CD4-positive, CD25-positive, alpha-beta regulatory T cell (primary cell): Measurements from ENCODE around the gene AURKAIP1. TPM values are rescaled to one million over a fixed set of nuclear protein-coding genes. Genes with fewer than 3 reads are reported as not detected.
"Not testable (repeated sequence)": the region's sequence is repeated elsewhere in the genome, so short reads cannot be mapped to it uniquely, and the experiment has no call there.

ENCODE experiments used
- ATAC-seq, 2 donors: fragments of 150-1000 bp; cut with Tn5 transposase; one replicate each; pipeline ENCODE4 v1.10.0; 2021; ENCODE audit warnings: low read depth in 2 of 2, moderate number of reproducible peaks in 2 of 2, moderate library complexity in 1 of 2
- DNase-seq, 3 donors: peaks; one replicate each; pipeline versions ENCODE4 v3.0.0 to v3.0.0-alpha.2; 2012 to 2022; ENCODE audit warnings: mixed read lengths in 1 of 3
- H3K27ac ChIP-seq: one replicate; pipeline ENCODE4 v1.7.0; 2013; ENCODE audit warnings: mild to moderate bottlenecking, low read length; ENCODE audit not compliant: insufficient read depth, poor library complexity, severe bottlenecking
- H3K27me3 ChIP-seq: one replicate; pipeline ENCODE4 v1.7.0; 2013; ENCODE audit warnings: low read length; ENCODE audit not compliant: control insufficient read depth, insufficient read depth
- H3K36me3 ChIP-seq: one replicate; pipeline ENCODE4 v1.7.0; 2013; ENCODE audit warnings: mild to moderate bottlenecking, low read length, moderate library complexity; ENCODE audit not compliant: control insufficient read depth, insufficient read depth
- H3K4me1 ChIP-seq: 2 replicates; pipeline ENCODE4 v1.7.0; 2013; ENCODE audit warnings: mild to moderate bottlenecking, low read length; ENCODE audit not compliant: insufficient read depth, control insufficient read depth, poor library complexity, severe bottlenecking
- H3K4me3 ChIP-seq: one replicate; pipeline ENCODE4 v1.7.0; 2013; ENCODE audit warnings: low read depth, mild to moderate bottlenecking, low read length, moderate library complexity
- H3K9me3 ChIP-seq, 2 experiments: 1 replicate in 1 of 2; 2 replicates in 1 of 2; pipeline ENCODE4 v1.7.0; 2013; ENCODE audit warnings: low read length in 2 of 2, mild to moderate bottlenecking in 1 of 2, moderate library complexity in 1 of 2; ENCODE audit not compliant: control insufficient read depth in 2 of 2
- H3K27ac Mint-ChIP-seq, 3 donors: one replicate each; pipeline ENCODE4 v1.8.0; 2020 to 2022; ENCODE audit warnings: mild to moderate bottlenecking in 3 of 3, mixed read lengths in 3 of 3, moderate library complexity in 2 of 3
- H3K27me3 Mint-ChIP-seq: one replicate; pipeline ENCODE4 v1.8.0; 2022; ENCODE audit warnings: mild to moderate bottlenecking, mixed read lengths
- H3K36me3 Mint-ChIP-seq: one replicate; pipeline ENCODE4 v1.8.0; 2020; ENCODE audit warnings: mixed read lengths
- H3K4me1 Mint-ChIP-seq, 4 donors: one replicate each; pipeline ENCODE4 v1.8.0; 2020 to 2022; ENCODE audit warnings: mixed read lengths in 4 of 4, mild to moderate bottlenecking in 1 of 4
- H3K4me3 Mint-ChIP-seq, 4 donors: one replicate each; pipeline ENCODE4 v1.8.0; 2020 to 2022; ENCODE audit warnings: mild to moderate bottlenecking in 4 of 4, mixed read lengths in 4 of 4, moderate library complexity in 3 of 4
- H3K9me3 Mint-ChIP-seq, 7 donors: one replicate each; pipeline ENCODE4 v1.8.0; 2020 to 2022; ENCODE audit warnings: mixed read lengths in 7 of 7, mild to moderate bottlenecking in 3 of 7, moderate library complexity in 2 of 7
- polyA plus RNA-seq, 4 donors: library from polyadenylated mRNA; unstranded; fragments of 300-500 nt; fragmentation: Illumina TruSeq; gene quantifications; one replicate each; pipeline ENCODE4 v1.2.3, GENCODE V29; 2021
- total RNA-seq: library from RNA; stranded (reverse); gene quantifications from one replicate; pipeline ENCODE4 v1.2.3, GENCODE V29; 2022

Gene AURKAIP1
- total and polyA plus RNA-seq, 5 donors from 2014 or later = 76.0 to 190 (median 153) TPM

GRCh38 chr1:1387098-1388077, 12.4 kb upstream of the AURKAIP1 start:
- Mint-ChIP-seq H3K36me3 (peaks cover 38% of the 10 kb centered on the region), H3K4me3 (no peak overlapping the region), H3K9me3 (no peaks in the 10 kb centered on the region), H3K27ac (no peak overlapping the region), H3K27me3 (no peaks in the 10 kb centered on the region), H3K4me1 (peaks cover 0 to 6% (median 3%) of the 10 kb centered on the region in 4 donors)
- Histone ChIP-seq H3K36me3 (peaks cover 62% of the 10 kb centered on the region), H3K27me3 (no peaks in the 10 kb centered on the region), H3K4me3 (no peak overlapping the region), H3K27ac (no peak overlapping the region), H3K9me3 (no peaks in the 10 kb centered on the region), H3K4me1 (no peaks in the 10 kb centered on the region)
- DNase-seq (no peak), ATAC-seq (no peak)

GRCh38 chr1:1385931-1386330, 10.9 kb upstream of the AURKAIP1 start:
- no peak for ATAC-seq
- no peak overlapping the region for H3K27ac Mint-ChIP-seq
- no peaks in the 10 kb centered on the region for H3K9me3 ChIP-seq
- no peaks in the 10 kb centered on the region for H3K27me3 Mint-ChIP-seq
- H3K4me3 Mint-ChIP-seq = no peak overlapping the region
- no peak overlapping the region for H3K4me3 ChIP-seq
- H3K4me1 ChIP-seq = no peaks in the 10 kb centered on the region
- DNase-seq = no peak
- H3K36me3 Mint-ChIP-seq = peaks cover 29% of the 10 kb centered on the region
- no peaks in the 10 kb centered on the region for H3K27me3 ChIP-seq
- H3K27ac ChIP-seq = no peak overlapping the region
- H3K9me3 Mint-ChIP-seq = no peaks in the 10 kb centered on the region
- peaks cover 47% of the 10 kb centered on the region for H3K36me3 ChIP-seq
- no peaks in the 10 kb centered on the region for H3K4me1 Mint-ChIP-seq

GRCh38 chr1:1385339-1385738, 10.3 kb upstream of the AURKAIP1 start:
- not testable (repeated sequence) for H3K27me3 Mint-ChIP-seq, H3K4me3 ChIP-seq, ATAC-seq, DNase-seq, H3K4me1 ChIP-seq, H3K27ac ChIP-seq, H3K4me3 Mint-ChIP-seq, H3K9me3 ChIP-seq, H3K9me3 Mint-ChIP-seq, H3K27ac Mint-ChIP-seq, H3K4me1 Mint-ChIP-seq, H3K27me3 ChIP-seq
- H3K36me3 Mint-ChIP-seq = peaks cover 23% of the 10 kb centered on the region
- peaks cover 41% of the 10 kb centered on the region for H3K36me3 ChIP-seq

- no peak for DNase-seq
- Mint-ChIP-seq H3K4me1 (no peaks in the 10 kb centered on the region), H3K27me3 (no peaks in the 10 kb centered on the region), H3K9me3 (no peaks in the 10 kb centered on the region), H3K27ac (no peak overlapping the region), H3K36me3 (peaks cover under 1% of the 10 kb centered on the region), H3K4me3 (no peak overlapping the region)
- no peak for ATAC-seq
- Histone ChIP-seq H3K4me1 (no peaks in the 10 kb centered on the region), H3K27me3 (no peaks in the 10 kb centered on the region), H3K4me3 (no peak overlapping the region), H3K36me3 (peaks cover 6% of the 10 kb centered on the region), H3K9me3 (no peaks in the 10 kb centered on the region), H3K27ac (no peak overlapping the region)
Observed at GRCh38 chr1:1381294-1381693, 6.3 kb upstream of the AURKAIP1 start.

GRCh38 chr1:1380860-1381259, 5.9 kb upstream of the AURKAIP1 start:
- Mint-ChIP-seq H3K4me1 (no peaks in the 10 kb centered on the region), H3K4me3 (no peak overlapping the region), H3K9me3 (no peaks in the 10 kb centered on the region), H3K27ac (no peak overlapping the region), H3K36me3 (no peaks in the 10 kb centered on the region), H3K27me3 (no peaks in the 10 kb centered on the region)
- Histone ChIP-seq H3K9me3 (no peaks in the 10 kb centered on the region), H3K27ac (no peak overlapping the region), H3K36me3 (peaks cover 2% of the 10 kb centered on the region), H3K4me1 (peaks cover 2% of the 10 kb centered on the region), H3K4me3 (no peak overlapping the region), H3K27me3 (no peaks in the 10 kb centered on the region)
- no peak for DNase-seq
- ATAC-seq = no peak

- Mint-ChIP-seq H3K36me3 (no peaks in the 10 kb centered on the region), H3K4me1 (peaks cover 0 to 20% (median 6%) of the 10 kb centered on the region in 4 donors), H3K4me3 (peak overlapping the region in 1 of 4 donors; percentile 63), H3K27me3 (no peaks in the 10 kb centered on the region), H3K27ac (no peak overlapping the region), H3K9me3 (no peaks in the 10 kb centered on the region)
- H3K4me1 ChIP-seq = peaks cover 19% of the 10 kb centered on the region
- no peak overlapping the region for H3K27ac ChIP-seq
- no peaks in the 10 kb centered on the region for H3K9me3 ChIP-seq
- no peaks in the 10 kb centered on the region for H3K36me3 ChIP-seq
- H3K27me3 ChIP-seq = no peaks in the 10 kb centered on the region
- ATAC-seq (no peak), DNase-seq (no peak)
- H3K4me3 ChIP-seq = no peak overlapping the region
Observed at GRCh38 chr1:1377540-1378205, 2.7 kb upstream of the AURKAIP1 start.

GRCh38 chr1:1376551-1377226, 1.7 kb upstream of the AURKAIP1 start:
- Mint-ChIP-seq H3K27me3 (no peaks in the 10 kb centered on the region), H3K9me3 (no peaks in the 10 kb centered on the region), H3K4me3 (peak overlapping the region in 3 of 4 donors; percentile 29 to 88 (median 69)), H3K4me1 (peaks cover 0 to 24% (median 6%) of the 10 kb centered on the region in 4 donors), H3K36me3 (no peaks in the 10 kb centered on the region), H3K27ac (peak overlapping the region in 2 of 3 donors; percentile 82 to 96)
- DNase-seq = no peak
- ATAC-seq = no peak
- Histone ChIP-seq H3K36me3 (no peaks in the 10 kb centered on the region), H3K27me3 (no peaks in the 10 kb centered on the region), H3K4me3 (no peak overlapping the region), H3K4me1 (peaks cover 28% of the 10 kb centered on the region), H3K9me3 (no peaks in the 10 kb centered on the region), H3K27ac (no peak overlapping the region)
